ENCODE data around the gene PKNOX2. TPM values are rescaled to one million over a fixed set of nuclear protein-coding genes. Genes with fewer than 3 reads are reported as not detected.

PKNOX2 gene
- total RNA-seq, 4 donors from 2014 or later, result 0.51 to 4.3 (median 2.3) TPM

DNA sequence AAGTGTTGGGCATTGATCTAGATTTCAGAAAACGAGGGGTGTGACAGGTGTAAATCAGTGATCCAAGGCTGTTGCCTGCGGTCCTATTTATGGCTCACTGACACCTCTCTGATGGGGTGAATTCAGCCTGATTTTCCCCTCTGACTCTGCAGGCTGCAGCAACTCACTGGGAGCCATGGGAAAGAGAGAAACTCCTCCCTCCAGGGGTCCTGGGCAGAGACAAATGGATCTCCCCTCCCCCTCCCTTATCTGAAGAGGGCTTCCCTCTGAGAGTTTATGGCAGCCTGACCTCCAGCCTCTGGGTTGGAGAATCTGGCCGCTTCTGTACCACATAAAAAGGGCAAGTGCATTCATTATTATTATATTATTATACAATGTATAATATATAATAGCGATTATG, 1.8 kb upstream of the PKNOX2 start:
- TF ChIP-seq, protein P1, sequence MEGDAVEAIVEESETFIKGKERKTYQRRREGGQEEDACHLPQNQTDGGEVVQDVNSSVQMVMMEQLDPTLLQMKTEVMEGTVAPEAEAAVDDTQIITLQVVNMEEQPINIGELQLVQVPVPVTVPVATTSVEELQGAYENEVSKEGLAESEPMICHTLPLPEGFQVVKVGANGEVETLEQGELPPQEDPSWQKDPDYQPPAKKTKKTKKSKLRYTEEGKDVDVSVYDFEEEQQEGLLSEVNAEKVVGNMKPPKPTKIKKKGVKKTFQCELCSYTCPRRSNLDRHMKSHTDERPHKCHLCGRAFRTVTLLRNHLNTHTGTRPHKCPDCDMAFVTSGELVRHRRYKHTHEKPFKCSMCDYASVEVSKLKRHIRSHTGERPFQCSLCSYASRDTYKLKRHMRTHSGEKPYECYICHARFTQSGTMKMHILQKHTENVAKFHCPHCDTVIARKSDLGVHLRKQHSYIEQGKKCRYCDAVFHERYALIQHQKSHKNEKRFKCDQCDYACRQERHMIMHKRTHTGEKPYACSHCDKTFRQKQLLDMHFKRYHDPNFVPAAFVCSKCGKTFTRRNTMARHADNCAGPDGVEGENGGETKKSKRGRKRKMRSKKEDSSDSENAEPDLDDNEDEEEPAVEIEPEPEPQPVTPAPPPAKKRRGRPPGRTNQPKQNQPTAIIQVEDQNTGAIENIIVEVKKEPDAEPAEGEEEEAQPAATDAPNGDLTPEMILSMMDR (IDR thresholded peaks at IDR 0.05; ENCODE audit: low read depth), result no peak

DNA sequence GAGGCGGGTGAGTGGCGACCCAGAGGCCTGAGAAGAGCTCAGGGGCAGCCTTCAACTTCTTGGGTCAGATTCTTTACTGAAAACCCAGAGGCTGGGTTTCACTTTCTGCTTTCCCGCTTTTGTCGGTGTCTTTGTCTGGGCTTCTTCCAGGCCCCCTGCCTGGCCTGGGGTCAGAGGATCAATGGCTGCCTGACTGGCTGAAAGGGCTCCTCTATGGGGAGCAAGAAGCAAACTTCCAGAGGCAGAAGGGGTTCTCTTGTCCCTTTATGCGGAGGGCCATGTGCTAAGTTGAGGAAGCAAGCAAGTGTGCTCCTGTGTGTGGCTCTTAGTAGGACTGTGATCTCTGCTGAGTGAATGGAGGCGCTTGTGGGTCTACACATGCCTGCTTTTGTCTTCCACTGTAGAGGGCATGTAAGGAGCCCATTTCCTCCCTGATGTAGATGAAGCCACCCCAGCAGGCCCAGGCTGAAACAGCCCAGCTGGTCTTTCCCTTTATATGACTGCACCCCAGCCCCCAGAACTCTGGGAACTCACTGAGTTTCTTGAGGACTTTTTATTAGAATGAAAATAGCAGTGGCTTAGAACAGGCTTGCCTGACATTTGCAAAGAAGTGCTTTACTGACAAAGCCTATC, 1.0 kb upstream of the PKNOX2 start:
- TF ChIP-seq, protein P1 (IDR thresholded peaks at IDR 0.05; ENCODE audit: low read depth), result no peak

DNA sequence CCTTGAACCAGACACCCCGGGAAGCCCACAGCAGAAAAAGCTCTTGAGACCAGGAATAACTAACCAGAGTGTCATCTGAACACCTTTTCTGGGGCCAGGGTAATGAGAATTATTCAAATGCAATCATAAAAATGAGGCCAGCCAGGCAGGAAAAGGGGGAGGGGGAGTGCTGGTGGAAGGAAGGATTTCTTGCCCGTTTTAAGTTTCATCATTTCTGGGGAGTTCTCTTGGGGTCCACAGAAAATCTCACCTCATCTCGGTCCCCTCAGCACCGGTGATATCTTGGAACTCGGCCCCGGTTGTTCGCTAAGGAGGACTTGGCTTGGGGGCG, 495 bp upstream of the PKNOX2 start:
- TF ChIP-seq, protein P1 (IDR thresholded peaks at IDR 0.05; ENCODE audit: low read depth), result no peak

DNA sequence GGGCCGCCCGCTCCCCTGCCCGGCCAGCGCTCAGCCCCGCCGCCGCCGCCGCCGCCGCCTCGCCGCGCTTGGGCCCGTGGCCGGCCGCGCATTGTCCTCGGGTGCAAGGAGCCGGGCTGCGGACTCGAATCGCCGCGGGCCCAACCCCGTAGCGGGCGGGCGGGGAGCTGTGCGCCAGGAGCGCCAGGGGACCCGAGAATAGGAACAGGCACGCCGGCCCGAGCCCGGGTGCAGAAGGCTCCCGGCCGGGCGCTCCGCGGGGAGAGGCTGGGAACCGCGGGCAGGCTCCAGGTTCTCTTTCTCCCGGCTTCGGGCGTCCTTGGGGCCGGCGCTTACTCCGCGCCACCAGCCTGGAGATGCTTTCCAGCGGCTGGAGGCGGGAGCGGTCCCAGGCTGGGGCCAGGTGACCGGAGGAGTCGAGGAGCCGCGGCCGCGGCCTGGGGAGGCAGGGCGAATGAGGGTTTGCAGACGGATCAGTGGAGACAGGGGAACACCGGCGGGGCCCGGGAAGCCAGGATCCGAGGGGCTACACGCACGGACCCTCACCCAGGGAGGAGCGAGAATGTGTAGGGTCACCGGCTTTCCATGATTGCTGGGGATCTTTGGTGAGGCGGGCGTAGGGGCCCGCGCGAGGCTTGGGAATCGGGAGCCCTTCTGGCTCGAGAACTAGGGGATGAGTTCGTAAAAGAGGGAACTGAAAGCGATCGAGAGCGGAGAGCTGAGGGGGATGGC, 726 bp downstream of the PKNOX2 start:
- TF ChIP-seq, protein P1 (IDR thresholded peaks at IDR 0.05; ENCODE audit: low read depth), result no peak

DNA sequence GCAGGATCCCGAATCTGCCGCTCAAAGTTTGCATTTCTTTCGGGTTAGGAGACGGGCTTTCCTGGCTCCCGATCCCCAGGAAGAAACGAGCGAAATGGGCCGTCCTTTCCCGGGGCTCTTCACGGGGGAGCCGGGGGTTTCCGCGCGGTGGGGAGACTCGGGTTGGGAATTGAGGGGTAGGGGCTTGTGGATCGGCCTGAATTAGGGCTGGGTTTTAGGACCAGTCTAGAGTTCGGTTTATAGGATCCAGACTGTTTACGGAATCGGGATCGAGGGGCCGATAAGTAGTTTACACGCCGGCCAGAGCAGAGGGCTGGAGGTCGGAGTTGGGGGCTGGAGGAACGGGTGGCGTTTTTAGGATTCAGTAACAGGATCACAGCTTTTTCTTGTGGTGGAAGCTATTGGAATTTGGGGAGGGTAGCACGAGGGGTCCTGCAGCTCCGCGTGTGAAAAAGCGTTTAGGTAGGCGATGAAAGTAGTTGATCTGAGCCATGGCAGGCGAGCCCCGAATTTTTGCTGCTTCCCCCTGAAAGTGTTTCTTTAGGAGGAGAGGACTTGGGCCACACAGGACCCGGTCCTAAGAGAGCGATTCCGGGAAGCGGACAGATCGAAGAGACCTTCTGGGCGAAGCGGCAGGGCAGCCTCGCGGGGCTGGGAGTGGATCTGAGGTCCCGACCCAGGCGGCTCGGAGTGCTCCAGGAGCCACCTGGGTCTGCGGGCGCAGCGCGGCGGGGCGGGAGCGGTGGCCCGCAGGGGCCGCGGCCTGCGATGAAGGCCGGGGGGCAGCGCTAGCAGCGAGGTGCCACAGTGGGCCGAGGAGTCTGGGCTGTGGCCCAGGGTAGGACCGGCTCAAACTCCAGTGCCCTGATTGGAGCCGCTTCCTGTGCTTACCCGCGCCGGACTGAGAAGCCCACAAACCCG, 1.6 kb downstream of the PKNOX2 start:
- TF ChIP-seq, protein P1 (IDR thresholded peaks at IDR 0.05; ENCODE audit: low read depth), result no peak

DNA sequence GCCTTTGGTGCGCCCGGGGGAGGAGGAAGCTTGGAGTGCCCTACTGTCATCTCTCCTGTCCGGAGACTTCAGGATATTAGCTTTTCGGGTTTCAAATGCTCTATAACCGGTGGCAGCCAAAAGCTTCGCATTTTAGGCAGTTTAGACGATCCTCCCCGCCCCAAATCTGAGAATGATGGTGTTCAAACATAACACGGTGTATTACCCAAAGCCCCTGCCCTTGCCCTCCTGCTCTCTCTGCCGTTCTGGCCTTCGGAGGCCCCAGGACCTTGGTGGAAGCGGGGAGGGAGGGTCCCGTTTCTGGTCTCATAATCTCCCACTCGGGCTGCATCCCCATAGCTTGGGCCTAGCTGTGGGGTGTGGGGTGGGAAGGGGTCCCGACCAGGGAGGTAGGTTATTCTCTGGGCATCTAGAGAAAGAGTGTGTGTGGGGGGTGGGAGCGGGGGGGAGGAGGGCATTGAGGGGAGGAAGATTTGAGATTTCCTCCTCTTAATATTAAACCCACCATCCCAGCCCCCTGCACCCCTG, 2.3 kb downstream of the PKNOX2 start:
- TF ChIP-seq, protein P1 (IDR thresholded peaks at IDR 0.05; ENCODE audit: low read depth), result no peak
